H1 (cell line): ENCODE data around the gene LOC128125822.

Experiments
- ASH2L ChIP-seq: fragments of 200-600, 300-600 bp; sonication (generic); IDR thresholded peaks from one replicate; pipeline ENCODE4 v1.7.1; 2017; ENCODE audit warnings: low read length
- CBX8 ChIP-seq: fragments of 300-800, 300-1000 bp; sonication (generic); IDR thresholded peaks from 2 replicates; pipeline ENCODE4 v1.7.1; 2016; ENCODE audit warnings: low read depth, low read length, borderline replicate concordance
- EP300 ChIP-seq, 2 experiments: IDR thresholded peaks; 1 replicate in 1 of 2; 2 replicates in 1 of 2; pipeline ENCODE4 v1.6.1; 2011 to 2012; ENCODE audit warnings: low read depth in 2 of 2, low read length in 2 of 2, mild to moderate bottlenecking in 2 of 2, borderline replicate concordance in 1 of 2, inconsistent platforms in 1 of 2, moderate library complexity in 1 of 2
- NANOG ChIP-seq: IDR thresholded peaks from 2 replicates; pipeline ENCODE4 v1.6.1; 2011; ENCODE audit warnings: low read length, low read depth, mild to moderate bottlenecking, inconsistent platforms; ENCODE audit not compliant: insufficient read depth, poor library complexity, severe bottlenecking
- PHF8 ChIP-seq: fragments of 200-600 bp; sonication (generic); conservative IDR thresholded peaks from 2 replicates; pipeline ENCODE4 v1.7.1; 2012; ENCODE audit warnings: low read depth, mild to moderate bottlenecking, inconsistent platforms, low read length, moderate library complexity
- POU5F1 ChIP-seq: IDR thresholded peaks from 2 replicates; pipeline ENCODE4 v1.6.1; 2011; ENCODE audit warnings: low read depth, mild to moderate bottlenecking, low read length, moderate library complexity
- SAP30 ChIP-seq: fragments of 300-600 bp; sonication (generic); IDR thresholded peaks from 2 replicates; pipeline ENCODE4 v1.7.1; 2012; ENCODE audit warnings: low read length, moderate library complexity, mild to moderate bottlenecking, inconsistent platforms; ENCODE audit not compliant: insufficient read depth, insufficient replicate concordance

LOC128125822 gene

DNA sequence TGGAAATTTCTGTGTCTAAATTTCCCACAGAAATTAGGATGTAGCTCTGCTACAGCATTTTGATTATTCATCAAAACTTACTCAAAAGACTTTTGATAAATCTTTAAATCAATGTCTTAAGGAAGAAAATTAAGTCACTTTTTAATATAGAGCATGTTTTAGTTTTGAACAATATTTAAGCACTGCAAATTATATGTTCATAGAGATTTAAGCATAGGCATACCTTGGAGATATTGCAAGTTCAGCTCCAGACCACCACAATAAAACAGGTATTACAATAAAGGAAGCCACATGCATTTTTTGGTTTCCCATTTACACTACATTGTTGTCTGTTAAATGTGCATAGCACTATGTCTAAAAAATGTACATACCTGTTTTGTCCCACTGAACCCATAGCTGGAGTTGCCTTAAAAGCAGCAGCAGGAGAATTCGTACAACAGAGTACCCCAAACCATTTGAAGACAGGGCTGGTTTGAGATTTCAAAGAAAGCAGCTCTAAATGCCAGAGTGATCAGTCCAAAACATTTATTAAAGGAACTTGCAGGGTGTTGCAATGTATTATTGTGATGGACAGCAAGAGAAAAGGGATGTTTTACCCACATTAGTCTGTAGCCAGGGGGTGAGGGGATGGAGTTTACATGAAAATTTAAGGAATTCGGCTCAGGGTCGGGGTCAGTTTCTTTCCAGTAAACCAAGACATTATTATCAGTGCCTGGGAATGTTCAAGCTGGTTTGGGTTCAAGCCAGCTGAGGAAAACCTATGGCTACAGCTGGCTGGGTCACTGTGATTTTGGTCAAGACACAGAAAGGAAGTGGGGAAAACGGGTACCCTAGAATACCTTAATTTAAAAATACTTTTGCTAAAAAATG lies 6.3 kb upstream of the LOC128125822 start (continued):
- TF ChIP-seq ASH2L (no peak), EP300 (IDR thresholded peaks at IDR 0.05; ENCODE audit: borderline replicate concordance in 1 of 2, low read depth in 2 of 2, low read length in 2 of 2) (no peak), SAP30 (no peak), CBX8 (no peak), PHF8 (no peak), NANOG (no peak), POU5F1 (no peak)
